Aorta (tissue), 5 donors: ENCODE data around the gene PRR29. TPM values are rescaled to one million over a fixed set of nuclear protein-coding genes. Genes with fewer than 3 reads are reported as not detected.

Experiments used
- ATAC-seq: fragments of 200-7000 bp; cut with Tn5 transposase; one replicate; pipeline ENCODE4 v1.9.1; 2022; ENCODE audit warnings: moderate library complexity; ENCODE audit not compliant: low FRiP score
- DNase-seq, 2 donors: peaks; one replicate each; pipeline ENCODE4 v3.0.0-alpha.2; 2020
- H3K27ac ChIP-seq, 2 donors: one replicate each; pipeline ENCODE4 v1.5.1; 2013; ENCODE audit warnings: low read length in 2 of 2, mild to moderate bottlenecking in 2 of 2, moderate library complexity in 2 of 2, control low read depth in 1 of 2, inconsistent platforms in 1 of 2, low read depth in 1 of 2
- H3K27me3 ChIP-seq, 2 donors: one replicate each; pipeline ENCODE4 v1.6.1; 2013; ENCODE audit warnings: control low read depth in 1 of 2, low read length in 1 of 2, mild to moderate bottlenecking in 1 of 2, moderate library complexity in 1 of 2; ENCODE audit not compliant: insufficient read depth in 2 of 2, control insufficient read depth in 1 of 2
- H3K36me3 ChIP-seq, 2 donors: one replicate each; pipeline ENCODE4 v1.6.1; 2013; ENCODE audit warnings: control low read depth in 1 of 2, low read length in 1 of 2, mild to moderate bottlenecking in 1 of 2; ENCODE audit not compliant: insufficient read depth in 2 of 2, control insufficient read depth in 1 of 2
- H3K4me1 ChIP-seq, 2 donors: one replicate each; pipeline ENCODE4 v1.6.1; 2013; ENCODE audit warnings: low read length in 2 of 2, control low read depth in 1 of 2, mild to moderate bottlenecking in 1 of 2, moderate library complexity in 1 of 2; ENCODE audit not compliant: insufficient read depth in 2 of 2, control insufficient read depth in 1 of 2
- H3K4me3 ChIP-seq, 2 donors: one replicate each; pipeline ENCODE4 v1.5.1; 2013; ENCODE audit warnings: low read length in 2 of 2, control low read depth in 1 of 2, mild to moderate bottlenecking in 1 of 2
- H3K9me3 ChIP-seq: one replicate; pipeline ENCODE4 v1.6.1; 2013; ENCODE audit warnings: mild to moderate bottlenecking, low read length; ENCODE audit not compliant: control insufficient read depth
- WGBS, 2 donors: extraction: QIAGEN DNeasy Blood & Tissue Kit; methylation state at CpG; one replicate each; pipeline ENCODE4 v1.1.7; 2013; 5-methylcytosine and 5-hydroxymethylcytosine counted together
- intact Hi-C, 2 donors: fragments of 100-400 bp; cut with DNase I; formaldehyde crosslinking; loops; one replicate each; pipeline versions ENCODE4 v1.14.2 to v1.15.0; 2022
- polyA plus RNA-seq, 2 donors: library from polyadenylated mRNA; stranded (reverse); fragments of 200-250 nt; gene quantifications; one replicate each; pipeline ENCODE4 v1.2.3, GENCODE V29; 2013
- total RNA-seq, 2 donors: library from RNA; stranded (reverse); fragmentation: NEBNext Ultra II Directional; extraction: Animal tissue kit (Norgen Biotek cat#: 25700); gene quantifications; one replicate each; pipeline ENCODE4 v1.2.1, GENCODE V29; 2021
- donor health status: healthy with polysubstance abuse.
- donor health status: Bipolar disorder and iron deficiency.
- donor health status: DM: no; HTN: no; CAD: no.
- donor health status: DM: no; HTN: no; CAD: no.
- donor health status: DM: yes; HTN: yes; CAD: no.

PRR29 gene
- total and polyA plus RNA-seq, 4 donors, result 0.10 to 0.84 (median 0.62) TPM; not detected in 1

- peak; percentile 87 to 91 for DNase-seq
- intact Hi-C loops, result loop anchor here (5.0 to 10.0 kb wide), 4 partner anchors 106 to 259 kb away; partner anchors contain the start of genes GH1 (in 2 of the 2), CSHL1 (in 1 of the 2) and ERN1 (in 1 of the 2)
- peak; percentile 86 for ATAC-seq
- H3K27ac ChIP-seq, result no peak overlapping the region
- no peaks in the 10 kb centered on the region for H3K36me3 ChIP-seq
- no peaks in the 10 kb centered on the region for H3K9me3 ChIP-seq
- H3K4me3 ChIP-seq, result no peak overlapping the region
- H3K4me1 ChIP-seq, result no peaks in the 10 kb centered on the region
- H3K27me3 ChIP-seq, result no peaks in the 10 kb centered on the region
- 3 to 4% methylated on average over 21 of the region's 21 CpGs for WGBS, 2 donors
Measured at GRCh38 chr17:64025732-64026294, 27.7 kb downstream of the PRR29 start.

GRCh38 chr17:64028874-64029464 lies 30.8 kb downstream of the PRR29 start:
- no peaks in the 10 kb centered on the region for H3K4me1 ChIP-seq
- 25 to 29% methylated on average over 3 of the region's 3 CpGs for WGBS, 2 donors
- intact Hi-C loops, result loop anchor here (2.0 to 10.0 kb wide), 5 partner anchors 102 to 256 kb away; partner anchors contain the start of genes ERN1 (in 2 of the 2), GH1 (in 2 of the 2) and CSHL1 (in 1 of the 2)
- H3K27ac ChIP-seq, result no peak overlapping the region
- H3K36me3 ChIP-seq, result no peaks in the 10 kb centered on the region
- no peaks in the 10 kb centered on the region for H3K9me3 ChIP-seq
- ATAC-seq (peak; percentile 70), DNase-seq (peak in 1 of 2 donors; percentile 75)
- no peaks in the 10 kb centered on the region for H3K27me3 ChIP-seq
- no peak overlapping the region for H3K4me3 ChIP-seq

- 87 to 97% methylated on average over 4 of the region's 4 CpGs for WGBS, 2 donors
- no peaks in the 10 kb centered on the region for H3K9me3 ChIP-seq
- ATAC-seq (no peak), DNase-seq (no peak)
- no peak overlapping the region for H3K27ac ChIP-seq
- intact Hi-C loops, result no loop called here
- H3K4me1 ChIP-seq, result no peaks in the 10 kb centered on the region
- H3K36me3 ChIP-seq, result no peaks in the 10 kb centered on the region
- H3K4me3 ChIP-seq, result no peak overlapping the region
- H3K27me3 ChIP-seq, result no peaks in the 10 kb centered on the region
Measured at GRCh38 chr17:64032081-64032480, 33.9 kb downstream of the PRR29 start.

- Histone ChIP-seq H3K36me3 (no peaks in the 10 kb centered on the region), H3K27me3 (no peaks in the 10 kb centered on the region), H3K27ac (no peak overlapping the region), H3K4me3 (no peak overlapping the region), H3K4me1 (no peaks in the 10 kb centered on the region), H3K9me3 (no peaks in the 10 kb centered on the region)
- ATAC-seq (no peak), DNase-seq (no peak)
- 92 to 93% methylated on average over 14 of the region's 14 CpGs for WGBS, 2 donors
- intact Hi-C loops, result no loop called here
Measured at GRCh38 chr17:64036198-64036922, 38.2 kb downstream of the PRR29 start.

- Histone ChIP-seq H3K36me3 (no peaks in the 10 kb centered on the region), H3K4me3 (no peak overlapping the region), H3K27ac (no peak overlapping the region), H3K27me3 (no peaks in the 10 kb centered on the region), H3K4me1 (no peaks in the 10 kb centered on the region), H3K9me3 (no peaks in the 10 kb centered on the region)
- whole genome bisulfite sequencing, 2 donors, result 91 to 92% methylated on average over 6 of the region's 6 CpGs
- intact Hi-C loops, result no loop called here
- ATAC-seq (no peak), DNase-seq (no peak)
Measured at GRCh38 chr17:64037180-64037579, 39.0 kb downstream of the PRR29 start.

GRCh38 chr17:64037802-64038201 lies 39.7 kb downstream of the PRR29 start:
- no peaks in the 10 kb centered on the region for H3K4me1 ChIP-seq
- WGBS, 2 donors, result 94 to 96% methylated on average over 5 of the region's 5 CpGs
- H3K36me3 ChIP-seq, result no peaks in the 10 kb centered on the region
- no peaks in the 10 kb centered on the region for H3K27me3 ChIP-seq
- no peak overlapping the region for H3K27ac ChIP-seq
- ATAC-seq, result no peak
- no peak for DNase-seq
- intact Hi-C loops, result no loop called here
- no peak overlapping the region for H3K4me3 ChIP-seq
- H3K9me3 ChIP-seq, result no peaks in the 10 kb centered on the region

- intact Hi-C loops, result no loop called here
- H3K36me3 ChIP-seq, result no peaks in the 10 kb centered on the region
- H3K9me3 ChIP-seq, result no peaks in the 10 kb centered on the region
- H3K27ac ChIP-seq, result no peak overlapping the region
- H3K4me3 ChIP-seq, result no peak overlapping the region
- ATAC-seq, result no peak
- no peaks in the 10 kb centered on the region for H3K4me1 ChIP-seq
- DNase-seq, result no peak
- no peaks in the 10 kb centered on the region for H3K27me3 ChIP-seq
- WGBS, 2 donors, result 82 to 83% methylated on average over 16 of the region's 16 CpGs
Measured at GRCh38 chr17:64038331-64039105, 40.4 kb downstream of the PRR29 start.

GRCh38 chr17:64039106-64039400 lies 40.9 kb downstream of the PRR29 start:
- Histone ChIP-seq H3K36me3 (no peaks in the 10 kb centered on the region), H3K9me3 (no peaks in the 10 kb centered on the region), H3K27me3 (no peaks in the 10 kb centered on the region), H3K4me1 (no peaks in the 10 kb centered on the region), H3K4me3 (no peak overlapping the region), H3K27ac (no peak overlapping the region)
- intact Hi-C loops, result no loop called here
- DNase-seq, result no peak
- 56 to 64% methylated on average over 3 of the region's 3 CpGs for WGBS, 2 donors
- ATAC-seq, result no peak
